HG03575 (cell line): ENCODE results near the gene MNX1.
A peak's percentile ranks its signal among the peaks of the same experiment; 100 is the strongest.

Experiments
- ATAC-seq: cut with Tn5 transposase; IDR thresholded peaks from one replicate; pipeline ENCODE4 v1.9.1; 2021; ENCODE audit not compliant: unreplicated experiment, insufficient number of reproducible peaks, low FRiP score; ENCODE audit errors: extremely low read depth

Gene MNX1

DNA sequence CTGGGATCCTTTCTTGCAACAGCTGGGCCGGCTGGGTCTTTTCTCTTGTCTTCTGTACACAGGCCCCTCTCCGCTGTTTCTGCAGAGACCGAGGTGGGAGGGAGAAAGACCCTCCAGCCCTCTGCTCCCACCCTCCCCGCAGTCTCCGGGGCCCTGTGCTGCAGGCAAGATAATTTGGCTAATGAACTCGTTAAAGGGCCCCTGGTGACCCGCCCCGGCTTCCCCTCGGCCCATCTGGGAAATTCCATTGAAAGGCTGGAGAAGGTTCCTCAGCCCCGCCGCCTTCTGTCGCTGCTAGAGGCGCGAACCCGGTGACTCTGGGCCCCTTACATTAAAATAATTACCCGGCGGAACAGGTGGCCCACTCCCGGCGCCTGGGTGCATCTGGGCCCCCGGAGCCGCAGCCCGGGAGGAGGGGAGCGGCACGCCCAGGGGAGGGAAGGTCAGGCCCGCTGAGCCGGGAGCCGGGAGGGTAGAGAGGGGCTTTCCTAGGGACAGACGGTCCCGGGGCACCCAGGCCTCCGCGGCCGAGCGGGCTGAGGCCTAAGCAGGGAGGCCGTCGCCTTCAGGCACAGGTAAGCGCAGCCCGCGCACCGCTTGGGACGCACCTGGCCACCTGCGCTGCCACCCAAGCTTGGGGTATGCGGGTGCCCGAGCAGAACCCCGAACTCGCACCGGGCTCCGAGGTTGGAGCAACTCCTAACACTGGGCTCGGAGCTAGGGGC is 7.3 kb upstream of the MNX1 start:
- no peak for ATAC-seq

- ATAC-seq: no peak
Observed at GRCh38 chr7:157017149-157017548, 6.7 kb upstream of the MNX1 start.

DNA sequence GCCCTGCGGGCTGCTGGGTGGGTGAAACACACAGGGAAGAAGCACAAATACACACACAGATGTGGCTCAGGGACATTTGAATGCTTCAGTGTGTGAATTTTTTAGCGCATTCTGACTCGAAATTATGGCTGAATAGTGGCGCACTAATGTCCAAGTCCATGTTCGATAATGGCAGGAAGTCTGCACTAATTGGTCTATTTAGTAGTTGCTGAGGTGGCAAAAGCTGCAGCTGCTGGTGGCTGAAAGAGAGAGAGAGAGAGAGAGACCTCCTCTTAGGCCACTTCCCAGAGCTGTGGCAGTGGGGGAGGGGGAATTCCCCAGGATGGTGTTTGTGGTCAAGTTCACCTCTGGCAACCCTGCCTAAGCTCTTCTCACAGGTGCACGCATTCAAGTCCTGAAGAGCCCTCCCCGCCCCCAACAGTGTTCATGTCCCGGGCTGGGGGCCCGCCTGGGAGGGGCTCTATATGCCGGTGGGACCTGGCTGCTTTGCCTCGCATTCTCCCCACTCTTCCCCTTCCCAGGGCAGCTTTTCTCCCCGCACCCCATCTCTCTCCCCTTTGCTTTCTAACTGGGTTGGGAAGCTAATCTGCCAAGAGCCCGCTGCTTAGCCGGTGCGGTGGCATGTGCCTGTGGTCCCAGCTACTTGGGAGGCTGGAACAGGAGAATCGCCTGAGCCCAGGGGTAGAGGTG is 6.0 kb upstream of the MNX1 start:
- ATAC-seq: peak; percentile 74

DNA sequence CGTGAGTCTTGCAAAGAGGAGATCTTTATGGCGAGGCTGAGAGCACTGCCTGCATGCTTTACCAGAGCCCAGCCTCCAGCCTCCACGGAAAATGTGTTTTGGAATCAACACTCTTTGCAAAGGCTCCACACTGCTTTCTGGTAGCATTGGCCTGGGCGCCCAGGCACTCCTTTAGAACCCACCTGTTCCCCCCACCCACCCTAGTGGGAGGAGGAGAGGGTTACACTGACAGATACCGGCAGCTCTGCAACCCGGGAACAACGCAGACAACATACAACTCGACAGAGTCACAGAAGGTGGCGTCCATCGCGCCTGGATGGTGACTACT is 5.5 kb upstream of the MNX1 start:
- no peak for ATAC-seq

GRCh38 chr7:157014635-157015555 is 4.4 kb upstream of the MNX1 start:
- ATAC-seq: no peak

GRCh38 chr7:157013602-157014549 is 3.4 kb upstream of the MNX1 start:
- no peak for ATAC-seq

DNA sequence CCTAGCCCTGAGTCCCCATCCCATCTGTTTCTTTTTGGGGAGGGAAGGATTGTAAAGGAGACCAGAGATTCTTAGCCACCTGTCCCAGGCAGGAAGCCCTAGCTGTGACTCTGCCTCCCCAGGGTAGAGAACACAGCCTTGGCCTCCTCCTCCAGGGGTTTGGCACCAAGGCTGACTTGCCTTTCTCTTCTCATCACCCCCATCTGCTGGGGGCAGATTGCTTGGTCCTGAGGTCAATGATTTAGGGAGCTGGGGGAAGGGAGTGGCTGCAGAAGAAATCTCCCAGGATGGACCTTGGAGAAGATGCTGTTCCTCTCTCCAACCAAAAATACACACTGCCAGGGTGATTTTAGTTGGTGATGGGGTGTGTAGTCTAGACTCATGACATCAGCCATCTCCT is 2.6 kb upstream of the MNX1 start:
- no peak for ATAC-seq

DNA sequence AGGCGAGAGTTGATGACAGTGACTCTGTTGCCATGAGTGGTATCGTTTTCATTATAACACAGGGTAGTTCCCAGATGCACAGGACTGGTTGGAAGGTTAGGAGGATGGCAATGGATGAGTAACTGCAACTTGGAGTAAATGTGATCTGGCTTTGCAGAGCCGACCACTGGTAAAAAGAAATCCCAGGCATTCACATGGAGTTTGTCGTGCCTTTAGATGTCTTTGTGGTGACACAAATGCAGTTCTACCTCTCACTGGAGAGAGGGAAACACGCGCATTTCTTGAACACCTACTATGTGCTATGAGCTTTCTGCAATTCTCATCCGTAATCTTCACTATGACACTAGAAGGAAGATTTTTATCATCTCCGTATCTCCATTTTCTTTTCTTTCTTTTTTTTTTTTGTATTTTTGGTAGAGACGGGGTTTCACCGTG is 1.7 kb upstream of the MNX1 start:
- ATAC-seq: no peak

- ATAC-seq: no peak
Observed at GRCh38 chr7:157011333-157012112, 1.1 kb upstream of the MNX1 start.

GRCh38 chr7:157009778-157010587 is 480 bp downstream of the MNX1 start:
- ATAC-seq: no peak

DNA sequence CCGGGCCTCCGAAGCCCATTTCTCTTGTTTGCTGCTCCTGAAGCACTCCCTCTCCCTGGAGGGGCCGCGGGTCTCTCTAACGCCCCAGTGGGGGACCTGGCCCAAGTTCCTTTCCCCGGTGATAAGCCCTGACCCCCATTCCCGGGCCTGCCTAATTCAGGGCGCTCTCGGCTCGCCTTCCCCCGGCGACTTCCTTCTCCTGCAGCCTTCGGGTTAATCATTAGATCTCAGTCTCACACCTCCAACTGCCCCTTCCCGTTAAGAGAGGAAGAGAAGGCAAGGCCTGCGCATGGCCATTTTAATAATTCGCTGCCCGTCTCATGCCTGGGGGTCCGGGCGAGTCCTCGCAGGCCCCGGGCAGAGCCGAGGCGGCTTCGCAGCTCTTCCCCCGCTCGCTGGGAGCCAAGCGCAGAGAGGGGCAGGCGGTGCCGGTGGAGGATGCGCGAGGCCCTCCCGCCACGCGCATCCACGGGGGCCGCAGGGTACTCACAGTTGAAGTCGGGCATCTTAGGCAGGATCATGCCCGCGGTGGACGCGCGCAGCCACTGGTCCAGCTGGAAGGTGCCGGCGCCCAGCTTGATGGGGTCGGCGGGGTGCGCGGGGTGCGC is 1.2 kb downstream of the MNX1 start:
- ATAC-seq: no peak

GRCh38 chr7:157008206-157009169 is 2.0 kb downstream of the MNX1 start:
- no peak for ATAC-seq

GRCh38 chr7:157007470-157008066 is 2.9 kb downstream of the MNX1 start:
- no peak for ATAC-seq

- ATAC-seq: no peak
Observed at GRCh38 chr7:157006829-157007469, 3.5 kb downstream of the MNX1 start.

DNA sequence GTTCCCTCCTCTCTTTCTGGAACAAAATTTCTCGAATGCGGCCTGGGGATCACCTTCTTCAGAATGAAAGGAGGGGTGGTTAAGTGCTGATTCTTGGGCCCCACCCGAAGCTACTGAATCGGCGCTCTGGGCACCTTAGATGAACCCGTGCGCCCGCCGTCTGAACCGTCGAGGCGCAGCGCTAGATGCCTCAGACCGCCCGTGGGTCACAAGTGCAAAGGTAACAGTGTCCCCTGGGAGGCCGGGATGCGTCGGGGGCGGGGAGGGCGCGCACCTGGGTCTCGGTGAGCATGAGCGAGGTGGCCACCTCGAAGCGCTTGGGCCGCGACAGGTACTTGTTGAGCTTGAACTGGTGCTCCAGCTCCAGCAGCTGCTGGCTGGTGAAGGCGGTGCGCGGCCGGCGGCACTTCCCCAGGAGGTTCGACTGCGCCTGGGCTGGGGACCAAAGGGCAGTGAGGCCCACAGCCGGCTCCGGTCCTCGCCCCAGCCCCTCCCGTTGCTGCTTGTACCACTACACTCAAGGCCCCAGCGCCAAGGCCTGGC is 4.2 kb downstream of the MNX1 start:
- no peak for ATAC-seq
